NT2/D1 (cell line): ENCODE measurements around the gene P2RX7.

Experiments
- YY1 ChIP-seq: IDR thresholded peaks from 2 replicates; pipeline ENCODE4 v1.6.1; 2011; ENCODE audit not compliant: insufficient read length, insufficient read depth
- ZNF274 ChIP-seq: IDR thresholded peaks from 2 replicates; pipeline ENCODE4 v1.6.1; 2011; ENCODE audit warnings: mild to moderate bottlenecking, low read depth, low read length

DNA sequence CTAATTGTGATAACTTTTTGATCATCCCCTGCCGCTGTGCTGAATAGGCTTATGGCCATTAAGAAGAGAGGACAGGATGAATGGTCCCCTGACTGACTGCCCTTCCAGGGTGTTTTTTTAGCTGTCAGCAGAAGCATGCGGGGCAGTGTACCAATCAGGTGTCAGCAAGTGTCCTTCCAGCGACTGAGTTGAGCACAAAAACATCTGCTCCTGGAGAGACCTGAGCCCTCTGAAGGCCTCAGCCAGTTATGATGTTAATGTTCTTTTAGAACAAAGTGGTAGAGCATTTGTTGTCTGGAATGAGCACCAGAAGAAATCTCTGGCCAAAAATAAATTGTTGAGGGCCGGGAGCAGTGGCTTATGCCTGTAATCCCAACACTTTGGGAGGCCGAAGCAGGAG, 37.5 kb downstream of the P2RX7 start:
- no peak for TF ChIP-seq YY1
- no peak for TF ChIP-seq ZNF274
